ENCODE results near the gene CASKIN1.
A peak's percentile ranks its signal among the peaks of the same experiment; 100 is the strongest.

The CASKIN1 gene

DNA sequence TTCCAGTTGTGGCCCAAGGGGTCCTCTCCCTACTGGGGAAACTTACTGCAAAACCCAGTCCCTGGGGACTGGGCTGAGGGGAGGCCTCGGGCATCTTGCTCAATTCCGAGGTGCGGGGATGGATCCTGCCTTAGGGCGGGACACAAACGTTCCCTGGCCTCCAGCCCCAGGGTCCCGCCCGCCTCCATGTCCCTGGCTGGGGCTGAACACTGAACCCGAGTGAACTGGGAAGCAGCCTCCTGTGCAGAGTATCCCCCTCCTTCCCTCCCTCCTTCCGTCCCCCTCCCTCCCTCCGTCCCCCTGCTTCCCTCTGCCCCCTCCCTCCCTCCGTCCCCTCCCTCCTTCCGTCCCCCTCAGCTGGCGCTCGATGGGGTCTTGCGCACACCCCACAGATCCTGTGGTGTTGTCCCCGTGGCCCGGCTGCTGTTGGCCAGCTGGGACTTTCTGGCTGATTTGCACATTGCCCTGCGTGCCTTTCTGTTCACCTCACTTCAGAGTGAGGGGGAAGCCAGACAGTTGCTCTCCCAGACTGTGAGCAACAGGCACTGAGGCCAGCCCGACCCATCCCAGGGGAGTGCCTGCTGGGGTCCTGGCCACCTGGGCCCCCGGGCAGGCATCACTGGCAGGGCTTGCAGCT lies 35.4 kb downstream of the CASKIN1 start:
- Histone ChIP-seq H3K4me2 (ENCODE audit: low read depth, low read length, poor library complexity, severe bottlenecking) (no peak overlapping the region), H3F3A (ENCODE audit: low read depth) (no peaks in the 10 kb centered on the region), H3K27me3 (ENCODE audit: insufficient read depth, low read length, poor library complexity, severe bottlenecking) (no peaks in the 10 kb centered on the region), H3K9me2 (replicated peaks; ENCODE audit: low read depth, low read length) (no peaks in the 10 kb centered on the region), H3K79me2 (ENCODE audit: insufficient read depth, low read length) (peaks cover 68% of the 10 kb centered on the region), H3K36me3 (ENCODE audit: insufficient read depth, low read length) (no peaks in the 10 kb centered on the region), H3K4me1 (ENCODE audit: insufficient read depth, low read length, poor library complexity, severe bottlenecking) (peaks cover 5% of the 10 kb centered on the region), H3K9ac (ENCODE audit: low read depth, low read length, poor library complexity, severe bottlenecking) (no peak overlapping the region), H3K9me3 (ENCODE audit: insufficient read depth, low read depth, low read length) (no peaks in the 10 kb centered on the region), H3K4me3 (ENCODE audit: low read length, poor library complexity, severe bottlenecking) (no peak overlapping the region), H4K20me1 (ENCODE audit: insufficient read depth, low read length, poor library complexity, severe bottlenecking) (peaks cover 6% of the 10 kb centered on the region), H2AFZ (ENCODE audit: low read length) (no peak overlapping the region)
- TF ChIP-seq, protein P1, sequence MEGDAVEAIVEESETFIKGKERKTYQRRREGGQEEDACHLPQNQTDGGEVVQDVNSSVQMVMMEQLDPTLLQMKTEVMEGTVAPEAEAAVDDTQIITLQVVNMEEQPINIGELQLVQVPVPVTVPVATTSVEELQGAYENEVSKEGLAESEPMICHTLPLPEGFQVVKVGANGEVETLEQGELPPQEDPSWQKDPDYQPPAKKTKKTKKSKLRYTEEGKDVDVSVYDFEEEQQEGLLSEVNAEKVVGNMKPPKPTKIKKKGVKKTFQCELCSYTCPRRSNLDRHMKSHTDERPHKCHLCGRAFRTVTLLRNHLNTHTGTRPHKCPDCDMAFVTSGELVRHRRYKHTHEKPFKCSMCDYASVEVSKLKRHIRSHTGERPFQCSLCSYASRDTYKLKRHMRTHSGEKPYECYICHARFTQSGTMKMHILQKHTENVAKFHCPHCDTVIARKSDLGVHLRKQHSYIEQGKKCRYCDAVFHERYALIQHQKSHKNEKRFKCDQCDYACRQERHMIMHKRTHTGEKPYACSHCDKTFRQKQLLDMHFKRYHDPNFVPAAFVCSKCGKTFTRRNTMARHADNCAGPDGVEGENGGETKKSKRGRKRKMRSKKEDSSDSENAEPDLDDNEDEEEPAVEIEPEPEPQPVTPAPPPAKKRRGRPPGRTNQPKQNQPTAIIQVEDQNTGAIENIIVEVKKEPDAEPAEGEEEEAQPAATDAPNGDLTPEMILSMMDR (conservative IDR thresholded peaks at IDR 0.05; ENCODE audit: low read length): no peak
- no peak for TF ChIP-seq EZH2phosphoT487 (IDR thresholded peaks at IDR 0.05; ENCODE audit: borderline replicate concordance)

DNA sequence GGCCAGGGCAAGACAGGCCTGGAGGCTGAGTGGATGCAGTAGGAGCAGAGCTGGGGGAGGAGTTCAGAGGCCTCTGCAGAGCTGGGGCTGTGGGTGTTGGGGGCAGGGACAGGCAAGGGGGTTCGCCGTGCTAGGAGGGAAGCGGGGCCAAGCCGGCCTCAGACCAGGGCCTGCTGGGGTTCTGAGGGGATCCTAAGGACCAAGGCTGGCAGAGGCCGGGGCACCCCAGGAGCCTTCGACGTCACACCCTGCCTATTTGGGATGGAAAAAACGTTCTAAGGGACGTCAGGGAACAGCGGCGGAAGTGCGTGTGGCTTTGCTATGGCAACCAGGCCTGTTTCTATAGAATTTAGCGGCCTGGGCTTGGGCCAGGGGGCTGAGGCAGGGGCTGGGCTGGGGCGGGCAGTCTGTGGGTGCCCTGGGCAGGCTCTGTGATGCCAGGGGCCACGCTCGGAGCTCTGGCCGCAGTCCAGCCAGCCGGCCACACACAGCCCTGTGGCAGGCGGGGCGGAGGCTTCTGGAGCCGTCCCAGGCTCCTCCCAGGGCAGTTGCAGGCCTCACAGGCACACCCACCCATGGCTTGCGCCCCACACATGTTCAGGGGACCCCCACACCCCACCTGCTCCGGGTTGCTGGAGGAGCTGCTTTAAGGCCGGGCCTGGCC lies 37.1 kb downstream of the CASKIN1 start:
- TF ChIP-seq, protein P1 (conservative IDR thresholded peaks at IDR 0.05; ENCODE audit: low read length): no peak
- no peak for TF ChIP-seq EZH2phosphoT487 (IDR thresholded peaks at IDR 0.05; ENCODE audit: borderline replicate concordance)
- H2AFZ ChIP-seq (ENCODE audit: low read length): no peak overlapping the region
- no peaks in the 10 kb centered on the region for H3K9me2 ChIP-seq (replicated peaks; ENCODE audit: low read depth, low read length)
- H3K4me3 ChIP-seq (ENCODE audit: low read length, poor library complexity, severe bottlenecking): no peak overlapping the region
- H4K20me1 ChIP-seq (ENCODE audit: insufficient read depth, low read length, poor library complexity, severe bottlenecking): peaks cover 13% of the 10 kb centered on the region
- H3K79me2 ChIP-seq (ENCODE audit: insufficient read depth, low read length): peaks cover 79% of the 10 kb centered on the region
- H3K4me2 ChIP-seq (ENCODE audit: low read depth, low read length, poor library complexity, severe bottlenecking): peak overlapping the region; percentile 20
- no peaks in the 10 kb centered on the region for H3K36me3 ChIP-seq (ENCODE audit: insufficient read depth, low read length)
- no peaks in the 10 kb centered on the region for H3F3A ChIP-seq (ENCODE audit: low read depth)
- H3K9me3 ChIP-seq (ENCODE audit: insufficient read depth, low read depth, low read length): no peaks in the 10 kb centered on the region
- no peak overlapping the region for H3K9ac ChIP-seq (ENCODE audit: low read depth, low read length, poor library complexity, severe bottlenecking)
- peaks cover 4% of the 10 kb centered on the region for H3K27me3 ChIP-seq (ENCODE audit: insufficient read depth, low read length, poor library complexity, severe bottlenecking)
- H3K4me1 ChIP-seq (ENCODE audit: insufficient read depth, low read length, poor library complexity, severe bottlenecking): peaks cover 5% of the 10 kb centered on the region

DNA sequence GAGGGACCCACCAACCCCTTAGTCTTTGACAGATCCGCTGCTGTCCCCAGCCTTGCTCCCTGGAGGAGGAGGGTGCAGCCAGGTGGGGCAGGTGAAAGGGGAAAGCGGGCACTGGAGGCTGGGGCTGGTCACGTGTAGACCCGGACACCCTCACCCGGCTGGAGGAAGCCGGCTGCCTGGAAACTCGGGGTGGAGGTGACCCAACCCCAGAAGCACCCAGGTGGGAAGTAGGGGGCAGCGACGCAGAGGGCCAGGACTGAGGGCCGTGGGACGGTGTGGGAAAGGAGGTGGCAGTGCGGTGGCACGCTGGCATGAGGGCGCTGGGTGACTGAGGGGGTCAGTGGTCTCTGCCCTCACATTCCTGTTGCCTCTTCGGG lies 38.2 kb downstream of the CASKIN1 start:
- Histone ChIP-seq H3K4me2 (ENCODE audit: low read depth, low read length, poor library complexity, severe bottlenecking) (peak overlapping the region; percentile 78), H3K4me3 (ENCODE audit: low read length, poor library complexity, severe bottlenecking) (no peak overlapping the region), H3K27me3 (ENCODE audit: insufficient read depth, low read length, poor library complexity, severe bottlenecking) (peaks cover 4% of the 10 kb centered on the region), H2AFZ (ENCODE audit: low read length) (no peak overlapping the region), H3K9ac (ENCODE audit: low read depth, low read length, poor library complexity, severe bottlenecking) (peak overlapping the region; percentile 82), H4K20me1 (ENCODE audit: insufficient read depth, low read length, poor library complexity, severe bottlenecking) (peaks cover 22% of the 10 kb centered on the region), H3K79me2 (ENCODE audit: insufficient read depth, low read length) (peaks cover 83% of the 10 kb centered on the region), H3F3A (ENCODE audit: low read depth) (no peaks in the 10 kb centered on the region), H3K9me2 (replicated peaks; ENCODE audit: low read depth, low read length) (no peaks in the 10 kb centered on the region), H3K4me1 (ENCODE audit: insufficient read depth, low read length, poor library complexity, severe bottlenecking) (peaks cover 5% of the 10 kb centered on the region), H3K9me3 (ENCODE audit: insufficient read depth, low read depth, low read length) (no peaks in the 10 kb centered on the region), H3K36me3 (ENCODE audit: insufficient read depth, low read length) (no peaks in the 10 kb centered on the region)
- TF ChIP-seq EZH2phosphoT487 (IDR thresholded peaks at IDR 0.05; ENCODE audit: borderline replicate concordance): no peak
- TF ChIP-seq, protein P1 (conservative IDR thresholded peaks at IDR 0.05; ENCODE audit: low read length): no peak
